Astrocyte (in vitro differentiated cells and primary cell): ENCODE results near the gene VCL.

Experiments
- EZH2 ChIP-seq: IDR thresholded peaks from 2 replicates; pipeline ENCODE4 v1.6.1; 2012; ENCODE audit warnings: mild to moderate bottlenecking, low read length, inconsistent platforms; ENCODE audit not compliant: insufficient read depth
- TF ChIP-seq, protein P1 (sequence below): IDR thresholded peaks from 2 replicates; pipeline ENCODE4 v1.5.1; 2011; ENCODE audit warnings: low read depth, mild to moderate bottlenecking, inconsistent platforms, low read length, moderate library complexity; ENCODE audit not compliant: insufficient read depth

GRCh38 chr10:74150990-74151878, 153.3 kb downstream of the VCL start, which contains the start of gene ADK:
- TF ChIP-seq, protein P1, sequence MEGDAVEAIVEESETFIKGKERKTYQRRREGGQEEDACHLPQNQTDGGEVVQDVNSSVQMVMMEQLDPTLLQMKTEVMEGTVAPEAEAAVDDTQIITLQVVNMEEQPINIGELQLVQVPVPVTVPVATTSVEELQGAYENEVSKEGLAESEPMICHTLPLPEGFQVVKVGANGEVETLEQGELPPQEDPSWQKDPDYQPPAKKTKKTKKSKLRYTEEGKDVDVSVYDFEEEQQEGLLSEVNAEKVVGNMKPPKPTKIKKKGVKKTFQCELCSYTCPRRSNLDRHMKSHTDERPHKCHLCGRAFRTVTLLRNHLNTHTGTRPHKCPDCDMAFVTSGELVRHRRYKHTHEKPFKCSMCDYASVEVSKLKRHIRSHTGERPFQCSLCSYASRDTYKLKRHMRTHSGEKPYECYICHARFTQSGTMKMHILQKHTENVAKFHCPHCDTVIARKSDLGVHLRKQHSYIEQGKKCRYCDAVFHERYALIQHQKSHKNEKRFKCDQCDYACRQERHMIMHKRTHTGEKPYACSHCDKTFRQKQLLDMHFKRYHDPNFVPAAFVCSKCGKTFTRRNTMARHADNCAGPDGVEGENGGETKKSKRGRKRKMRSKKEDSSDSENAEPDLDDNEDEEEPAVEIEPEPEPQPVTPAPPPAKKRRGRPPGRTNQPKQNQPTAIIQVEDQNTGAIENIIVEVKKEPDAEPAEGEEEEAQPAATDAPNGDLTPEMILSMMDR: peak; percentile 6
- no peak for TF ChIP-seq EZH2
